Right renal pelvis (tissue), 4 donors: ENCODE measurements around the gene UMODL1. TPM values are rescaled to one million over a fixed set of nuclear protein-coding genes. Genes with fewer than 3 reads are reported as not detected.

Source experiments
- DNase-seq, 4 donors: peaks; one replicate each; pipeline ENCODE4 v3.0.0-alpha.2; 2013; ENCODE audit warnings: low read depth in 4 of 4, low spot score in 3 of 4, missing footprints in 1 of 4
- polyA plus RNA-seq, 4 donors: library from polyadenylated mRNA; unstranded; fragments of 120-200 nt; gene quantifications; one replicate each; pipeline ENCODE4 v1.2.1, GENCODE V29; 2013; ENCODE audit not compliant: insufficient read length in 4 of 4

Gene UMODL1
- polyA plus RNA-seq, 4 donors, result 0.06 to 0.20 (median 0.11) TPM

GRCh38 chr21:42057851-42058437 is 13.2 kb upstream of the UMODL1 start:
- no peak for DNase-seq

- DNase-seq, result no peak
These were observed 12.4 kb upstream of the UMODL1 start for GRCh38 chr21:42058631-42059111.

- DNase-seq, result no peak
These were observed 12.0 kb upstream of the UMODL1 start for GRCh38 chr21:42059141-42059540.

- no peak for DNase-seq
These were observed 11.4 kb upstream of the UMODL1 start for GRCh38 chr21:42059721-42060120.

GRCh38 chr21:42060166-42060565 is 11.0 kb upstream of the UMODL1 start:
- no peak for DNase-seq

- DNase-seq, result no peak
These were observed 9.7 kb upstream of the UMODL1 start for GRCh38 chr21:42061195-42061985.

- no peak for DNase-seq
These were observed 9.2 kb upstream of the UMODL1 start for GRCh38 chr21:42061986-42062235.

- DNase-seq, result no peak
These were observed 8.7 kb upstream of the UMODL1 start for GRCh38 chr21:42062236-42063022.

GRCh38 chr21:42063191-42063570 is 7.9 kb upstream of the UMODL1 start:
- DNase-seq, result no peak

- DNase-seq, result no peak
These were observed 7.3 kb upstream of the UMODL1 start for GRCh38 chr21:42063571-42064521.

GRCh38 chr21:42066521-42066920 is 4.6 kb upstream of the UMODL1 start:
- DNase-seq, result no peak

- DNase-seq, result no peak
These were observed 3.4 kb upstream of the UMODL1 start for GRCh38 chr21:42067531-42068255.

GRCh38 chr21:42068256-42068545 is 2.9 kb upstream of the UMODL1 start:
- no peak for DNase-seq

GRCh38 chr21:42068592-42068991 is 2.5 kb upstream of the UMODL1 start:
- no peak for DNase-seq

- DNase-seq, result no peak
These were observed 1.8 kb upstream of the UMODL1 start for GRCh38 chr21:42069327-42069726.

GRCh38 chr21:42069843-42070242 is 1.3 kb upstream of the UMODL1 start:
- DNase-seq, result no peak

GRCh38 chr21:42073145-42074099 is 2.3 kb downstream of the UMODL1 start:
- no peak for DNase-seq

- DNase-seq, result no peak
These were observed 4.8 kb downstream of the UMODL1 start for GRCh38 chr21:42075686-42076471.
